Measurements from ENCODE around the gene TMEM53.

- TF ChIP-seq CTCF (IDR thresholded peaks at IDR 0.05) (no peak), POLR2A (IDR thresholded peaks at IDR 0.05) (no peak), EP300 (IDR thresholded peaks at IDR 0.05) (no peak)
Measured at GRCh38 chr1:44673675-44674112, 587 bp downstream of the TMEM53 start.

All from ovary (tissue), 3 donors.